SKM-1 treated with dmso at 0.1 percent for 144 hours (cell line): ENCODE data around the gene FCHSD1.
A peak's percentile ranks its signal among the peaks of the same experiment; 100 is the strongest.
"Not testable (repeated sequence)": the region's sequence is repeated elsewhere in the genome, so short reads cannot be mapped to it uniquely, and the experiment has no call there.

Experiments
- DNase-seq: peaks from one replicate; lab custom pipeline; 2025; ENCODE audit not compliant: unreplicated experiment; lab: John Stamatoyannopoulos, UW

Gene FCHSD1

GRCh38 chr5:141618030-141618803 lies 33.0 kb downstream of the FCHSD1 start:
- DNase-seq, result peak; percentile 23

GRCh38 chr5:141617682-141618029 lies 33.6 kb downstream of the FCHSD1 start:
- no peak for DNase-seq

- DNase-seq, result no peak
Measured at GRCh38 chr5:141617128-141617527, 34.1 kb downstream of the FCHSD1 start.

GRCh38 chr5:141615991-141616720 lies 35.1 kb downstream of the FCHSD1 start:
- no peak for DNase-seq

- no peak for DNase-seq
Measured at GRCh38 chr5:141613344-141613743, 37.9 kb downstream of the FCHSD1 start.

- no peak for DNase-seq
Measured at GRCh38 chr5:141611289-141611688, 39.9 kb downstream of the FCHSD1 start.

GRCh38 chr5:141609921-141610320 lies 41.3 kb downstream of the FCHSD1 start:
- not testable (repeated sequence) for DNase-seq

- no peak for DNase-seq
Measured at GRCh38 chr5:141609044-141609443, 42.2 kb downstream of the FCHSD1 start.

- DNase-seq, result no peak
Measured at GRCh38 chr5:141608557-141608956, 42.7 kb downstream of the FCHSD1 start.

- no peak for DNase-seq
Measured at GRCh38 chr5:141608046-141608445, 43.2 kb downstream of the FCHSD1 start.

- DNase-seq, result peak; percentile 96
Measured at GRCh38 chr5:141605523-141606277, 45.5 kb downstream of the FCHSD1 start.

- peak; percentile 98 for DNase-seq
Measured at GRCh38 chr5:141603923-141604717, 47.1 kb downstream of the FCHSD1 start.

GRCh38 chr5:141602606-141603005 lies 48.6 kb downstream of the FCHSD1 start:
- DNase-seq, result no peak

- DNase-seq, result no peak
Measured at GRCh38 chr5:141598391-141599345, 52.5 kb downstream of the FCHSD1 start.

GRCh38 chr5:141597814-141598213 lies 53.4 kb downstream of the FCHSD1 start:
- no peak for DNase-seq

GRCh38 chr5:141597394-141597793 lies 53.8 kb downstream of the FCHSD1 start:
- DNase-seq, result peak; percentile 26

- DNase-seq, result no peak
Measured at GRCh38 chr5:141596867-141597266, 54.4 kb downstream of the FCHSD1 start.

- DNase-seq, result peak; percentile 29
Measured at GRCh38 chr5:141590127-141590526, 61.1 kb downstream of the FCHSD1 start.
